Muscle of leg (tissue), 9 donors: ENCODE data around the gene ANAPC13. TPM values are rescaled to one million over a fixed set of nuclear protein-coding genes. Genes with fewer than 3 reads are reported as not detected.

Experiments used
- polyA plus RNA-seq, 8 donors: library from polyadenylated mRNA; unstranded; fragments of 120-200 nt; gene quantifications; one replicate each; pipeline versions ENCODE4 v1.2.1 to v1.2.3, GENCODE V29; 2013; ENCODE audit warnings: inconsistent platforms in 1 of 8, low replicate concordance in 1 of 8; ENCODE audit not compliant: insufficient read length in 8 of 8, insufficient read depth in 1 of 8
- total RNA-seq: library from RNA; stranded (reverse); fragments of 120-200 nt; gene quantifications from one replicate; pipeline ENCODE4 v1.2.4, GENCODE V29; 2013

The ANAPC13 gene
- total and polyA plus RNA-seq, 9 donors = 58.3 to 91.3 (median 63.2) TPM

Other genes starting within 250 kb of the ANAPC13 start
- 71.1 TPM for gene RYK, start 235.1 kb downstream of the ANAPC13 start, total RNA-seq
- gene RYK, start 235.1 kb downstream of the ANAPC13 start, polyA plus RNA-seq = 10 to 100 TPM; 50.7 to 71.3 (median 56.5) TPM
- gene AMOTL2, start 111.5 kb downstream of the ANAPC13 start, total RNA-seq = 52.6 TPM
- 10 to 100 TPM; 49.4 to 77.0 (median 60.4) TPM for gene AMOTL2, start 111.5 kb downstream of the ANAPC13 start, polyA plus RNA-seq
- 22.3 TPM for gene CEP63, start 72 bp upstream of the ANAPC13 start, total RNA-seq
- gene CEP63, start 72 bp upstream of the ANAPC13 start, polyA plus RNA-seq = 10 to 100 TPM; 27.2 to 40.1 (median 36.3) TPM
- gene KY, start 165.0 kb upstream of the ANAPC13 start, total RNA-seq = 46.4 TPM
- 10 to 100 TPM; 34.2 to 81.8 (median 51.4) TPM for gene KY, start 165.0 kb upstream of the ANAPC13 start, polyA plus RNA-seq